NT2/D1 (cell line): ENCODE measurements around the gene TDRD9.

Experiments
- SUZ12 ChIP-seq: IDR thresholded peaks from 2 replicates; pipeline ENCODE4 v1.6.1; 2011; ENCODE audit not compliant: insufficient read length, insufficient read depth; ENCODE audit errors: extremely low read depth
- YY1 ChIP-seq: IDR thresholded peaks from 2 replicates; pipeline ENCODE4 v1.6.1; 2011; ENCODE audit not compliant: insufficient read length, insufficient read depth
- ZNF274 ChIP-seq: IDR thresholded peaks from 2 replicates; pipeline ENCODE4 v1.6.1; 2011; ENCODE audit warnings: mild to moderate bottlenecking, low read depth, low read length

DNA sequence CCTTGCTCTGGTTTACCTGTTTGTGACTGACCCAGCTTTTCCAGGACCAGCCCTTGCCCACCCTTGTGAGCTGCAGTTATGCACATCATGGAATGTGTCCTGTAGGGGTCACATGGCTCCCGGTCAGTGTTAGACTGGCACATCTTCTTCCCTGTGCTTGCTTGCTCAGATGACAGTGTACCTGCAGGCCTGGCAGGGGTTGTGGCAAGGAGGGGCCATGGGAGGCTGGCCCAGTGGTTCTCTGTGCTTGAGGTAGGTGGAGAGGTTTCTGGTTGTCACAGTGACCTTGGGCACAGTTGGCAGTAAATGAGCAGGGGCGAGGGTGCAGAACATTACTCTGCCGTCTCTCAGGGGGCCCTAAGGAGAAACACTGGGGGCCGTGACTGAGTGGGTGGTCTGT lies 41.7 kb downstream of the TDRD9 start:
- TF ChIP-seq YY1 (no peak), SUZ12 (no peak), ZNF274 (no peak)
